ENCODE measurements around the gene LRIG3.
"Not testable (repeated sequence)": the region's sequence is repeated elsewhere in the genome, so short reads cannot be mapped to it uniquely, and the experiment has no call there.

The LRIG3 gene

DNA sequence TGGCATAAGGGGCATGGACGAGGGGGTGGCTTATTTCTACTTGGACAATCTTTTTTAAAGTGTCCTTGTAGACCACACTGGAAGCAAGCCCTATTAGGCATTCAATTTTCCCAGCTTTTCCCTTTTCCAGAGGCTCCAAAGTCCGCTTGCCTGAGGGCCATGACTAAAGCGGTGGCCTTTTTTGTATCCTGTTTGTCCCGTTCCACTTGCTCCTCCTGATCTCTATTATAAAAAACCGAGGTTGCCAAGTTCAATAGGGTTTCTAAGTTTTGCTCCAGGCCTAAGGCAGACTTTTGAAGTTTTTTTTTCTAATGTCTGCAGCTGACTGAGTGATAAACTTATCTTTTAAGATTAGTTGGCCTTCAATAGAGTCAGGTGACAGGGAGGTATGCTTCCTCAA is 64.7 kb downstream of the LRIG3 start:
- not testable (repeated sequence) for DNase-seq (ENCODE audit: low spot score)

GRCh38 chr12:58850826-58851225 is 69.5 kb downstream of the LRIG3 start:
- no peak for DNase-seq (ENCODE audit: low spot score)

DNA sequence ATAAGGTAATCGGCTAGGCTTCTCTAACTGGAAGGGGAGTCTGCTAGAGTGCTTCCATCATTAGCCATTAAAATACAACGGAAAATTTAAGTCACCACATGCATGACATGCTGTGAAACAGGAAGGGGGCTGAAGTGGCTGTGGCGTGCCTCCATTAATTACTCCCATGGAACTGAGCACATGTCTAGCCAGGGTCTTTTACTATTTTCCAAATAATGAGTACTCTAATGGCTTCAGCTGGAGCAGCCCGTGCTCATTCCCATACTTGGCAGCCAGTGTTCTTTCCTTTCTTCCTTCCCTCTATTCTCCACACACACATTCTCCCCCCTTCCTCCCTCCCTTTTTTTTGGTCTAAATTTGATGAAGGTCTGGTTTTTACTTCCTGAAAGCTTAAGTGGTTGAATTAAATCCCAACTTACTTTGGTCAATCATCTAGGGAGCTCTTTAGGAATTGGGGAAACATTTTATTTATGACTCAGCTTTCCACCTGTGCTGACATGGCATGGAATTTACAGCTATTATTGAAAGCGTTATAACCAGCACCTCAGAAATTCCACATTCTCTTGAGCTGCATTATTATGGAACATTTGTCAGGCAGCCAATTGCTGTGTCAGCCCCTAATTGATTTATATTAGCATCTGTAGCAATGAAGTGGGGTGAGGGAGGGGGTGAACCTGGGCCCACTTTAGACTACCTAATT is 72.3 kb downstream of the LRIG3 start:
- no peak for DNase-seq (ENCODE audit: low spot score)

DNA sequence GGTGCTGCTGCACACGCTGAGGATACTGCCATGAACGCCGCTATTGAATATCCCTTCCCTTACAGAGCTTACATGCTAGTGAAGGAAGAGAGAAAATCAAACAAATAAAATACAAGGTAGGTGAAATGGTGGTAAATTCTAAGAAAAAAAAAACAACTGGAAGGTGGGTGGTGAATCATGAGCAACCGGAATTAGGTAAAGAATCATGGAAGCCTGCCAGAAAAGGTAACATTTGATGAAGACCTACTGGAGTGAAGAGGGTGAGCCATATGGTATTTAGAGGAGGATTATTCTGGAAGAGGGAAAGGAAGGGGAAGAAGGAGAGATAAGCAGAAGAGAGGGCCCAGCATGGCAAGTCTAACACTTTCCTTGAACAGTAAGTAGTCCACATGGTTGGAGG is 76.1 kb downstream of the LRIG3 start:
- DNase-seq (ENCODE audit: low spot score): no peak

DNA sequence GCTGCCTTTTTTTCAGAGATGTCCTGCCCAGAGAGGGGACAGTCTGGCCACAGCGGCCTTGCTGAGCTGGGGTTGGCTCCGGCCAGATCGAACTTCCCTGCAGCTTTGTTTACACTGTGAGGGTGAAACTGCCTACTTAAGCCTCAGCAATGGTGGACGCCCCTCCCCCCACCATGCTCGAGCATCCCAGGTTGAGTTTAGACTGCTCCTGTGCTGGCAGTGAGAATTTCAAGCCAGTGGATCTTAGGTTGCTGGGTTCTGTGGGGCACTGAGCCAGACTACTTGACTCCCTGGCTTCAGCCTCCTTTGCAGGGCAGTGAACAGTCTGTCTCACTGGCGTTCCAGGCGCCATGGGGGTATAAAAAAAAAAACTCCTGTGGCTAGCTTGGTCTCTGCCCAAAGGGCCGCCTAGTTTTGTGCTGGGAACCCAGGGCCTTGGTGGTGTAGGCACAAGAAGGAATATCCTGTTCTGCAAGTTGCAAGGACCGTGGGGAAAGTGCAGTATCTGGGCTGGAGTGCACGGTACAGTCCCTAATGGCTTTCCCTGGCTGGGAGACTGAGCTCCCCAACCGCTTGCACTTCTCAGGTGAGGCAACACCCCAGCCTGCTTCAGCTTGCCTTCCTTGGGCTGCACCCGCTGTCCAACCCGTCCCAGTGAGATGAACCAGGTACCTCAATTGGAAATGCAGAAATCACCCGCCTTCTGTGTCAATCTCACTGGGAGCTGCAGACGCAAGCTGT is 79.1 kb downstream of the LRIG3 start:
- DNase-seq (ENCODE audit: low spot score): no peak

- no peak for DNase-seq (ENCODE audit: low spot score)
These were observed 86.5 kb downstream of the LRIG3 start for GRCh38 chr12:58833853-58834252.

GRCh38 chr12:58832920-58833319 is 87.4 kb downstream of the LRIG3 start:
- no peak for DNase-seq (ENCODE audit: low spot score)

Data from AG08396 (cell line).